ENCODE measurements around the gene UCK2. TPM values are rescaled to one million over a fixed set of nuclear protein-coding genes. Genes with fewer than 3 reads are reported as not detected.

UCK2 gene
- total and polyA plus RNA-seq, 2 of the 8 experiments (the other 6 are each of a cell fraction or from before 2014, with no cell fraction given), result 103 to 109 TPM

GRCh38 chr1:165793951-165794350, 33.5 kb upstream of the UCK2 start:
- no peak for FAIRE-seq
- ChIA-PET POLR2A (ENCODE audit: partially characterized antibody) (no interaction called here), CTCF (ENCODE audit: partially characterized antibody) (interaction anchor here (0.7 kb wide), 2 partner anchors 27 to 405 kb away, joined by 3 read pairs; no protein-coding TSS in a partner anchor)
- H3K23me2 ChIP-seq (ENCODE audit: low read depth, low read length), result no peaks in the 10 kb centered on the region
- H3K18ac ChIP-seq (ENCODE audit: extremely low read depth, low read length), result no peak overlapping the region
- no peaks in the 10 kb centered on the region for H3K79me1 ChIP-seq (ENCODE audit: low read depth, low read length)
- H3K4me1 ChIP-seq (replicated peaks in 1 of 4; ENCODE audit: control insufficient read depth in 3 of 4, insufficient read depth in 4 of 4, low read length in 3 of 4), result no peaks in the 10 kb centered on the region
- no peak overlapping the region for H3K4ac ChIP-seq (replicated peaks; ENCODE audit: insufficient read length, low read depth, low read length)
- WGBS, 2 experiments (ENCODE audit: extremely low coverage in 1 of 2, insufficient coverage in 1 of 2, insufficient read length in 1 of 2, insufficient replicate concordance in 2 of 2, low coverage in 1 of 2, low lambda C conversion rate in 2 of 2, missing lambda C conversion rate in 1 of 2), result 88% methylated on average over 2 of the region's 2 CpGs; no CpG with 5 or more reads in 1 of the 2 experiments
- no peak overlapping the region for H4K91ac ChIP-seq (replicated peaks; ENCODE audit: insufficient read length, low read length)
- no peak overlapping the region for H2BK12ac ChIP-seq (ENCODE audit: low read depth, low read length)
- no peak overlapping the region for H3K56ac ChIP-seq (replicated peaks; ENCODE audit: insufficient read length, low read depth, low read length)
- no peak overlapping the region for H2AK5ac ChIP-seq (ENCODE audit: low read depth, low read length)
- H2BK15ac ChIP-seq (ENCODE audit: low read length), result no peak overlapping the region
- H3K9me3 ChIP-seq (ENCODE audit: insufficient read depth in 2 of 2, low read depth in 1 of 2, low read length in 1 of 2), result no peaks in the 10 kb centered on the region
- H3K4me3 ChIP-seq (ENCODE audit: extremely low read depth in 1 of 4, insufficient read depth in 2 of 4, low read depth in 3 of 4, low read length in 4 of 4), result no peak overlapping the region
- H2AFZ ChIP-seq (ENCODE audit: low read length), result no peak overlapping the region
- H2BK120ac ChIP-seq (replicated peaks; ENCODE audit: low read depth, low read length), result no peak overlapping the region
- H3K27me3 ChIP-seq (replicated peaks in 1 of 4; ENCODE audit: control insufficient read depth in 3 of 4, extremely low read depth in 1 of 4, insufficient read depth in 3 of 4, low read length in 3 of 4), result no peaks in the 10 kb centered on the region
- no peak overlapping the region for H4K8ac ChIP-seq (ENCODE audit: extremely low read depth, insufficient read depth, low read length)
- H4K5ac ChIP-seq (ENCODE audit: insufficient read length, low read depth, low read length), result no peak overlapping the region
- H3K14ac ChIP-seq (ENCODE audit: insufficient read length), result no peak overlapping the region
- no peak overlapping the region for H3K23ac ChIP-seq (ENCODE audit: insufficient read length)
- no peak overlapping the region for H3K9ac ChIP-seq (replicated peaks in 1 of 4; ENCODE audit: extremely low read depth in 1 of 4, low read depth in 3 of 4, low read length in 3 of 4)
- H2BK20ac ChIP-seq (ENCODE audit: low read length), result no peak overlapping the region
- no peak for DNase-seq (ENCODE audit: low read depth in 1 of 2, low spot score in 2 of 2)
- no peaks in the 10 kb centered on the region for H3K36me3 ChIP-seq (ENCODE audit: control insufficient read depth in 2 of 4, insufficient read depth in 4 of 4, low read length in 3 of 4)
- no peak overlapping the region for H2BK5ac ChIP-seq (ENCODE audit: low read depth, low read length)
- no peak overlapping the region for H3K27ac ChIP-seq (ENCODE audit: low read depth, low read length)
- no peak overlapping the region for H3K4me2 ChIP-seq (ENCODE audit: insufficient read depth in 1 of 2, low read depth in 2 of 2, low read length in 2 of 2)
- H3K79me2 ChIP-seq (ENCODE audit: control insufficient read depth in 1 of 2, insufficient read depth in 2 of 2, low read length in 2 of 2), result no peaks in the 10 kb centered on the region
- no peaks in the 10 kb centered on the region for H4K20me1 ChIP-seq (replicated peaks in 1 of 2; ENCODE audit: control insufficient read depth in 1 of 2, insufficient read depth in 2 of 2, low read length in 2 of 2)
- TF ChIP-seq SIRT6 (IDR thresholded peaks at IDR 0.05; ENCODE audit: low read length) (no peak), BRCA1 (IDR thresholded peaks at IDR 0.05; ENCODE audit: low read depth, low read length) (no peak), CTBP2 (IDR thresholded peaks at IDR 0.05; ENCODE audit: borderline replicate concordance, insufficient read depth, insufficient read length, low read length) (no peak), CBX8 (IDR thresholded peaks at IDR 0.05; ENCODE audit: borderline replicate concordance, low read depth, low read length) (no peak), CREB1 (IDR thresholded peaks at IDR 0.05) (no peak), ATF2 (IDR thresholded peaks at IDR 0.05; ENCODE audit: low read length) (no peak), USF2 (IDR thresholded peaks at IDR 0.05; ENCODE audit: low read length) (no peak), FOSL1 (IDR thresholded peaks at IDR 0.05; ENCODE audit: insufficient read depth, low read depth, low read length) (no peak), YY1 (IDR thresholded peaks at IDR 0.05; ENCODE audit: low read depth, low read length) (no peak), TEAD4 (IDR thresholded peaks at IDR 0.05; ENCODE audit: low read depth, low read length) (no peak), KDM4A (IDR thresholded peaks at IDR 0.05; ENCODE audit: low read depth, low read length, severe bottlenecking) (no peak), TCF12 (IDR thresholded peaks at IDR 0.05; ENCODE audit: low read depth, low read length) (no peak), RXRA (IDR thresholded peaks at IDR 0.05; ENCODE audit: insufficient read depth, low read depth, low read length) (no peak)

Data from H1 (cell line).